ENCODE measurements around the gene PAX6. TPM values are rescaled to one million over a fixed set of nuclear protein-coding genes. Genes with fewer than 3 reads are reported as not detected.

The PAX6 gene
- total RNA-seq, 6 donors from 2014 or later: not detected

GRCh38 chr11:31786996-31787685, 24.0 kb downstream of the PAX6 start:
- H3K9me3 ChIP-seq: no peaks in the 10 kb centered on the region
- peaks cover 0 to 3% (median 0%) of the 10 kb centered on the region in 4 donors for H3K36me3 ChIP-seq
- no peaks in the 10 kb centered on the region for H3K27me3 ChIP-seq
- peak in 1 of 2 donors; percentile 21 for ATAC-seq (ENCODE audit: low FRiP score in 2 of 2)
- 86 to 91% methylated on average over 14 to 16 of the region's 16 CpGs for WGBS, 2 donors
- TF ChIP-seq EP300 (IDR thresholded peaks at IDR 0.05) (no peak), CTCF (IDR thresholded peaks at IDR 0.05) (no peak), POLR2AphosphoS5 (IDR thresholded peaks at IDR 0.05) (no peak), POLR2A (IDR thresholded peaks at IDR 0.05) (no peak)
- no peak overlapping the region for H3K4me3 ChIP-seq
- H3K4me1 ChIP-seq: no peaks in the 10 kb centered on the region
- no peak for DNase-seq
- no peak overlapping the region for H3K27ac ChIP-seq

DNA sequence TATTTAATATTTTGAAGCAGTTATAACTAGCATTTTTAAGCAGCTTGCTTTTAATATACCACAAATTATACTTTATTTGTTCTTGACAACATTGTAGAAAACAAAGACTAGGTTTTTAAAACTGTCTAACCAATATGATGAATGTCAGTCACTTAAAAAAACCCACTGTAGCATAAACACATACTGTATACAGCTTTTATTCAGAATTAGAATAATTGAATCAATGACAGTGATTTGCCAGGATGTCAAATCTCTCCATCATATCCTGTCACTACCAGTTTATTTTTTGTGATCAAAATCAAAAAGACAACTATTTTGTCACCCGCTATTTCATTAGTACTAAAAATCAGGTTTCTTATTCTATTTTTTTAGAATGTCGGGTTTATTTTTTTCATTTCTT, 26.5 kb downstream of the PAX6 start:
- TF ChIP-seq EP300 (IDR thresholded peaks at IDR 0.05) (no peak), CTCF (IDR thresholded peaks at IDR 0.05) (no peak), POLR2AphosphoS5 (IDR thresholded peaks at IDR 0.05) (no peak), POLR2A (IDR thresholded peaks at IDR 0.05) (no peak)
- H3K36me3 ChIP-seq: peaks cover 0 to 3% (median 0%) of the 10 kb centered on the region in 4 donors
- no peaks in the 10 kb centered on the region for H3K9me3 ChIP-seq
- no peaks in the 10 kb centered on the region for H3K27me3 ChIP-seq
- no peak overlapping the region for H3K4me3 ChIP-seq
- no peak overlapping the region for H3K27ac ChIP-seq
- ATAC-seq (ENCODE audit: low FRiP score in 2 of 2): no peak
- no peak for DNase-seq
- WGBS, 2 donors: 92 to 98% methylated on average over 2 of the region's 2 CpGs
- H3K4me1 ChIP-seq: no peaks in the 10 kb centered on the region

GRCh38 chr11:31783252-31783651, 27.9 kb downstream of the PAX6 start:
- ATAC-seq (ENCODE audit: low FRiP score in 2 of 2): no peak
- WGBS, 2 donors: 94 to 95% methylated on average over 6 of the region's 6 CpGs

GRCh38 chr11:31782257-31782656, 28.9 kb downstream of the PAX6 start:
- peaks cover 0 to 3% (median 0%) of the 10 kb centered on the region in 4 donors for H3K9me3 ChIP-seq
- WGBS, 2 donors: 93 to 98% methylated on average over 2 of the region's 2 CpGs
- TF ChIP-seq POLR2AphosphoS5 (IDR thresholded peaks at IDR 0.05): no peak
- no peak for TF ChIP-seq CTCF (IDR thresholded peaks at IDR 0.05)
- TF ChIP-seq POLR2A (IDR thresholded peaks at IDR 0.05): no peak
- TF ChIP-seq EP300 (IDR thresholded peaks at IDR 0.05): no peak

More at GRCh38 chr11:31783252-31783651, 27.9 kb downstream of the PAX6 start:
- Histone ChIP-seq H3K4me3 (no peak overlapping the region), H3K27ac (no peak overlapping the region), H3K4me1 (no peaks in the 10 kb centered on the region), H3K9me3 (no peaks in the 10 kb centered on the region), H3K27me3 (no peaks in the 10 kb centered on the region), H3K36me3 (peaks cover 0 to 3% (median 0%) of the 10 kb centered on the region in 4 donors)
- TF ChIP-seq POLR2AphosphoS5 (IDR thresholded peaks at IDR 0.05): no peak
- no peak for TF ChIP-seq CTCF (IDR thresholded peaks at IDR 0.05)
- no peak for TF ChIP-seq EP300 (IDR thresholded peaks at IDR 0.05)
- no peak for TF ChIP-seq POLR2A (IDR thresholded peaks at IDR 0.05)
- DNase-seq: peak in 1 of 2 donors; percentile 39

More at GRCh38 chr11:31782257-31782656, 28.9 kb downstream of the PAX6 start:
- ATAC-seq (ENCODE audit: low FRiP score in 2 of 2) (no peak), DNase-seq (no peak)
- H3K4me3 ChIP-seq: no peak overlapping the region
- peaks cover 0 to 3% (median 0%) of the 10 kb centered on the region in 4 donors for H3K36me3 ChIP-seq
- H3K4me1 ChIP-seq: no peaks in the 10 kb centered on the region
- H3K27me3 ChIP-seq: no peaks in the 10 kb centered on the region
- no peak overlapping the region for H3K27ac ChIP-seq
